ENCODE measurements around the gene PARN.

- TF ChIP-seq CTCF (conservative IDR thresholded peaks at IDR 0.05 in 1 of 2, IDR thresholded peaks at IDR 0.05 in 1 of 2; ENCODE audit: low read depth in 1 of 2, low read length in 2 of 2) (no peak), EZH2 (IDR thresholded peaks at IDR 0.05; ENCODE audit: low read length, missing control alignments) (no peak)
Observed at GRCh38 chr16:14496786-14497185, 133.3 kb downstream of the PARN start.
